ENCODE results near the gene TADA2B. TPM values are rescaled to one million over a fixed set of nuclear protein-coding genes. Genes with fewer than 3 reads are reported as not detected.

The TADA2B gene
- total and polyA plus RNA-seq, 2 experiments from 2014 or later = 21.5 to 29.0 TPM

- no peak overlapping the region for H3K27ac ChIP-seq
- TF ChIP-seq, protein P1, sequence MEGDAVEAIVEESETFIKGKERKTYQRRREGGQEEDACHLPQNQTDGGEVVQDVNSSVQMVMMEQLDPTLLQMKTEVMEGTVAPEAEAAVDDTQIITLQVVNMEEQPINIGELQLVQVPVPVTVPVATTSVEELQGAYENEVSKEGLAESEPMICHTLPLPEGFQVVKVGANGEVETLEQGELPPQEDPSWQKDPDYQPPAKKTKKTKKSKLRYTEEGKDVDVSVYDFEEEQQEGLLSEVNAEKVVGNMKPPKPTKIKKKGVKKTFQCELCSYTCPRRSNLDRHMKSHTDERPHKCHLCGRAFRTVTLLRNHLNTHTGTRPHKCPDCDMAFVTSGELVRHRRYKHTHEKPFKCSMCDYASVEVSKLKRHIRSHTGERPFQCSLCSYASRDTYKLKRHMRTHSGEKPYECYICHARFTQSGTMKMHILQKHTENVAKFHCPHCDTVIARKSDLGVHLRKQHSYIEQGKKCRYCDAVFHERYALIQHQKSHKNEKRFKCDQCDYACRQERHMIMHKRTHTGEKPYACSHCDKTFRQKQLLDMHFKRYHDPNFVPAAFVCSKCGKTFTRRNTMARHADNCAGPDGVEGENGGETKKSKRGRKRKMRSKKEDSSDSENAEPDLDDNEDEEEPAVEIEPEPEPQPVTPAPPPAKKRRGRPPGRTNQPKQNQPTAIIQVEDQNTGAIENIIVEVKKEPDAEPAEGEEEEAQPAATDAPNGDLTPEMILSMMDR (IDR thresholded peaks at IDR 0.05; ENCODE audit: low read depth, low read length) = no peak
- no peak for DNase-seq (ENCODE audit: low read depth in 1 of 2, low spot score in 1 of 2)
- no peaks in the 10 kb centered on the region for H3K27me3 ChIP-seq
- no peak overlapping the region for H3K4me3 ChIP-seq
- H3K36me3 ChIP-seq = peaks cover 19% of the 10 kb centered on the region
- no peaks in the 10 kb centered on the region for H3K9me3 ChIP-seq (ENCODE audit: low read depth)
- H3K4me1 ChIP-seq (ENCODE audit: low read depth) = peaks cover 6% of the 10 kb centered on the region
Observed at GRCh38 chr4:7066493-7066892, 23.3 kb downstream of the TADA2B start.

- H3K27ac ChIP-seq = peak overlapping the region; percentile 64
- no peaks in the 10 kb centered on the region for H3K9me3 ChIP-seq (ENCODE audit: low read depth)
- TF ChIP-seq, protein P1 (IDR thresholded peaks at IDR 0.05; ENCODE audit: low read depth, low read length) = no peak
- no peak for DNase-seq (ENCODE audit: low read depth in 1 of 2, low spot score in 1 of 2)
- H3K4me3 ChIP-seq = peak overlapping the region; percentile 75
- H3K27me3 ChIP-seq = no peaks in the 10 kb centered on the region
- peaks cover 15% of the 10 kb centered on the region for H3K36me3 ChIP-seq
- H3K4me1 ChIP-seq (ENCODE audit: low read depth) = peaks cover 6% of the 10 kb centered on the region
Observed at GRCh38 chr4:7067126-7067451, 23.9 kb downstream of the TADA2B start.

DNA sequence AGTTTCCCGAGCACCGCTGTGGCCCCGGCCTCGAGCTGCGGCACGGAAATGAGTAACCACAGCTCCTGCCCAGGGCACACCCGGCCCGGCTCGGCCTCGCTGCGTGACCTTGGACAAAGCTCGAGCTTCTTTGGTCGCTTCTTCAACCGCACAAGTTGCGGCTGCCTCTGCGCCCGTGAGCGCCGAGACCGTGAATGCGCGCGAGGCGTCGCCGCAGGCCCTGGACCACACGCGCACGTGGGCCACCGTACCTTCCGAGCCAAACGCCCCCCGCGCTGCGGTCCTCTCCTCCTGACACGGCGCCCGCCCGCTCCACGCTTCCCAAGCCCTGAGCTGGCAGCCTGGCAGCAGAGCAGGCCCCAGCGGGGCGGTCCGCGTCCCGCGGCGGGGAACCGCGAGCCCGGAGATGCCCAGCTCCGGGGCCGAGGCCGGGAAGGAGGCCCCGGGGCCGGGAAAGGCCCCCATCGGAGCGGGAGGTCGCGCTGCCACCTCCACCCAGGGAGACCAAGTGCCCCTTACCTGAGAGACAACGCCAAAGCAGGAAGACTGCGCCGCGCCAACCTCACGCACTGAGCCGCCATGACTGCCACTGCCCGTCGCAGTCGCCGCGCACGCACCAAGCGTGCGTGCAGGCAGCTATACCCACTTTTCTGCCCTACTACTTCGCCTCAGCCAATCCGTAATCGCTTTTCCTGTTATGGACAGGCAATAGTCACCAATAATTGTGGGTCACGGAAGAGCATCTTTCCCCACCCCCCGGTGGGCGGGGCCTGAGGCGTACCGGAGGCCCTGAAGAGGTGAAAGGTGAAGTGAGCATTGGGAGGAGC is 24.5 kb downstream of the TADA2B start, which contains the start of gene GRPEL1:
TSS of gene GRPEL1 (minus strand) at position 613 of the 827 bp plus-strand sequence. CDS start at position 581, 32 bp downstream.
- Histone ChIP-seq H3K4me3 (peak within 1 kb of the TSS; percentile 75), H3K9me3 (ENCODE audit: low read depth) (no peaks in the 10 kb centered on the region), H3K27ac (peak within 1 kb of the TSS; percentile 75), H3K4me1 (ENCODE audit: low read depth) (peaks cover 6% of the 10 kb centered on the region), H3K27me3 (no peaks in the 10 kb centered on the region), H3K36me3 (peaks cover 13% of the 10 kb centered on the region)
- TF ChIP-seq, protein P1 (IDR thresholded peaks at IDR 0.05; ENCODE audit: low read depth, low read length) = no peak
- DNase-seq (ENCODE audit: low read depth in 1 of 2, low spot score in 1 of 2) = peak; percentile 99

- TF ChIP-seq, protein P1 (IDR thresholded peaks at IDR 0.05; ENCODE audit: low read depth, low read length) = no peak
- Histone ChIP-seq H3K9me3 (ENCODE audit: low read depth) (no peaks in the 10 kb centered on the region), H3K4me1 (ENCODE audit: low read depth) (peaks cover 6% of the 10 kb centered on the region), H3K27me3 (no peaks in the 10 kb centered on the region), H3K27ac (peak overlapping the region; percentile 75), H3K36me3 (peaks cover 8% of the 10 kb centered on the region), H3K4me3 (peak overlapping the region; percentile 54)
- no peak for DNase-seq (ENCODE audit: low read depth in 1 of 2, low spot score in 1 of 2)
Observed at GRCh38 chr4:7068279-7068842, 25.2 kb downstream of the TADA2B start.

- Histone ChIP-seq H3K27ac (peak overlapping the region; percentile 75), H3K9me3 (ENCODE audit: low read depth) (no peaks in the 10 kb centered on the region), H3K4me1 (ENCODE audit: low read depth) (peaks cover 6% of the 10 kb centered on the region), H3K4me3 (peak overlapping the region; percentile 54), H3K27me3 (no peaks in the 10 kb centered on the region), H3K36me3 (peaks cover 4% of the 10 kb centered on the region)
- TF ChIP-seq, protein P1 (IDR thresholded peaks at IDR 0.05; ENCODE audit: low read depth, low read length) = no peak
- peak in 1 of 2 donors; percentile 62 for DNase-seq (ENCODE audit: low read depth in 1 of 2, low spot score in 1 of 2)
Observed at GRCh38 chr4:7068883-7069282, 25.7 kb downstream of the TADA2B start.
